Left kidney (tissue), 2 donors: ENCODE results near the gene PRDM16. TPM values are rescaled to one million over a fixed set of nuclear protein-coding genes. Genes with fewer than 3 reads are reported as not detected.

ENCODE experiments used
- DNase-seq: peaks from one replicate; pipeline ENCODE4 v3.0.0-alpha.2; 2013
- polyA plus RNA-seq: library from polyadenylated mRNA; unstranded; fragments of 120-200 nt; gene quantifications from one replicate; pipeline ENCODE4 v1.2.1, GENCODE V29; 2013; ENCODE audit not compliant: insufficient read length

Gene PRDM16
- polyA plus RNA-seq, 1 donor = 7.3 TPM

GRCh38 chr1:3141129-3141528 lies 72.1 kb downstream of the PRDM16 start:
- no peak for DNase-seq

- no peak for DNase-seq
Measured at GRCh38 chr1:3141836-3142235, 72.8 kb downstream of the PRDM16 start.

GRCh38 chr1:3142236-3142635 lies 73.2 kb downstream of the PRDM16 start:
- no peak for DNase-seq

GRCh38 chr1:3142751-3143150 lies 73.7 kb downstream of the PRDM16 start:
- DNase-seq = no peak

GRCh38 chr1:3145532-3146325 lies 76.7 kb downstream of the PRDM16 start:
- no peak for DNase-seq

- DNase-seq = no peak
Measured at GRCh38 chr1:3146458-3146857, 77.5 kb downstream of the PRDM16 start.

- no peak for DNase-seq
Measured at GRCh38 chr1:3146907-3147306, 77.9 kb downstream of the PRDM16 start.

- no peak for DNase-seq
Measured at GRCh38 chr1:3148171-3148570, 79.2 kb downstream of the PRDM16 start.

- no peak for DNase-seq
Measured at GRCh38 chr1:3149277-3149676, 80.3 kb downstream of the PRDM16 start.

- DNase-seq = no peak
Measured at GRCh38 chr1:3151456-3151855, 82.5 kb downstream of the PRDM16 start.

- DNase-seq = no peak
Measured at GRCh38 chr1:3152143-3152542, 83.1 kb downstream of the PRDM16 start.

GRCh38 chr1:3153197-3153596 lies 84.2 kb downstream of the PRDM16 start:
- no peak for DNase-seq

- DNase-seq = no peak
Measured at GRCh38 chr1:3153902-3154795, 85.1 kb downstream of the PRDM16 start.

- no peak for DNase-seq
Measured at GRCh38 chr1:3155056-3155925, 86.3 kb downstream of the PRDM16 start.

- no peak for DNase-seq
Measured at GRCh38 chr1:3155926-3156220, 86.9 kb downstream of the PRDM16 start.

- DNase-seq = no peak
Measured at GRCh38 chr1:3156936-3157335, 87.9 kb downstream of the PRDM16 start.

- no peak for DNase-seq
Measured at GRCh38 chr1:3158347-3158746, 89.3 kb downstream of the PRDM16 start.

- DNase-seq = no peak
Measured at GRCh38 chr1:3159121-3159520, 90.1 kb downstream of the PRDM16 start.

- DNase-seq = no peak
Measured at GRCh38 chr1:3159996-3160395, 91.0 kb downstream of the PRDM16 start.

GRCh38 chr1:3160647-3161145 lies 91.7 kb downstream of the PRDM16 start:
- no peak for DNase-seq

- DNase-seq = no peak
Measured at GRCh38 chr1:3161176-3161840, 92.3 kb downstream of the PRDM16 start.
